Body of pancreas (tissue), 4 donors: ENCODE data around the gene FAM13A. TPM values are rescaled to one million over a fixed set of nuclear protein-coding genes. Genes with fewer than 3 reads are reported as not detected.

ENCODE experiments used
- ATAC-seq: fragments of 150-250 bp; one replicate; pipeline ENCODE4 v1.9.1; 2016
- DNase-seq, 4 donors: peaks; one replicate each; pipeline ENCODE4 v3.0.0-alpha.2; 2019
- H3K27ac ChIP-seq, 4 donors: fragments of 200-600 bp; sonication (generic); 1 replicate in 3 of 4; 2 replicates in 1 of 4; pipeline versions ENCODE4 v1.5.1 to v1.6.1; 2016 to 2019; ENCODE audit warnings: mild to moderate bottlenecking in 1 of 4, mixed read lengths in 1 of 4, moderate library complexity in 1 of 4
- H3K27me3 ChIP-seq, 2 donors: fragments of 200-600 bp; sonication (generic); one replicate each; pipeline ENCODE4 v1.6.0; 2016; ENCODE audit warnings: mild to moderate bottlenecking in 1 of 2
- H3K36me3 ChIP-seq, 2 donors: fragments of 200-600 bp; sonication (generic); replicated peaks in 1 of 2; 2 replicates each; pipeline ENCODE4 v1.5.1; 2016; ENCODE audit warnings: low read depth in 2 of 2; ENCODE audit not compliant: insufficient read depth in 1 of 2
- H3K4me1 ChIP-seq: fragments of 200-600 bp; sonication (generic); one replicate; pipeline ENCODE4 v1.6.0; 2016
- H3K4me3 ChIP-seq, 2 donors: fragments of 200-600 bp; sonication (generic); 1 replicate in 1 of 2; 2 replicates in 1 of 2; pipeline ENCODE4 v1.5.1; 2016 to 2019
- H3K9me3 ChIP-seq, 3 donors: fragments of 200-600 bp; sonication (generic); 1 replicate in 2 of 3; 2 replicates in 1 of 3; pipeline ENCODE4 v1.5.1; 2016
- POLR2A ChIP-seq, 3 donors: fragments of 450-650 bp; IDR thresholded peaks; one replicate each; pipeline ENCODE4 v1.6.1; 2016; ENCODE audit warnings: antibody characterized with exemption in 3 of 3, mild to moderate bottlenecking in 2 of 3
- WGBS, 2 donors: methylation state at CpG; one replicate each; pipeline ENCODE4 v1.1.5; 2017; 5-methylcytosine and 5-hydroxymethylcytosine counted together
- intact Hi-C: fragments of 100-400 bp; cut with DNase I; formaldehyde crosslinking; loops from one replicate; pipeline ENCODE4 v1.15.1; 2023
- total RNA-seq, 2 donors: library from RNA; depleted of rRNA; stranded (reverse); fragments of >200 nt; gene quantifications; one replicate each; pipeline ENCODE4 v1.1.0, GENCODE V29; 2016
- TF ChIP-seq, protein P1 (sequence below), 7 experiments: fragments of 450-650 bp in 4 of 7; fragments of 200-600 bp in 3 of 7; sonication (generic) in 3 of 7; IDR thresholded peaks; one replicate each; pipeline ENCODE4 v1.5.1; 2016 to 2019; ENCODE audit warnings: antibody characterized with exemption in 7 of 7

FAM13A gene
- total RNA-seq, 2 donors from 2014 or later = 59.1 to 64.3 TPM

DNA sequence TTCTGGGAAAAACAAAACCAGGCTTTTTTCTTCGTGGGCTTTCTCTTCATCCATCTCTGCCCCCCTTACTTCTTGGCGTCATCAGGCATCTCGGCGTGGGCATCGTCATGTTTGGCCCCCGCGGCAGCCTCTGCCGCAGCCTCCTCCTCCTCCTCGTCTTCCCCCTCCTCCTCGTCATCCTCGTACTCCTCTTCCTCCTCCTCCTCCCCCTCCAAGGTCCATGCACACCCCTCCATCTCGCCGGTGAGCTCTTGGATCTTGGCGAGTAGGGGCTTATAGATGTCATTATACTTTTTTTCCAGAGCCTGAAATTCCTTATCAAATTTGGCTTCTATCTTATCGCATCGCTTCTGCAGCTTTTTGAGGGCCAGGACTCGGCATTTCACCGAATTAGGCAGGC lies 359.8 kb downstream of the FAM13A start:
- ATAC-seq = no peak

GRCh38 chr4:88696630-88697029 lies 360.4 kb downstream of the FAM13A start:
- H3K27ac ChIP-seq = no peak overlapping the region
- 62 to 71% methylated on average over 7 of the region's 7 CpGs for WGBS, 2 donors
- H3K9me3 ChIP-seq = no peaks in the 10 kb centered on the region
- TF ChIP-seq, protein P1, sequence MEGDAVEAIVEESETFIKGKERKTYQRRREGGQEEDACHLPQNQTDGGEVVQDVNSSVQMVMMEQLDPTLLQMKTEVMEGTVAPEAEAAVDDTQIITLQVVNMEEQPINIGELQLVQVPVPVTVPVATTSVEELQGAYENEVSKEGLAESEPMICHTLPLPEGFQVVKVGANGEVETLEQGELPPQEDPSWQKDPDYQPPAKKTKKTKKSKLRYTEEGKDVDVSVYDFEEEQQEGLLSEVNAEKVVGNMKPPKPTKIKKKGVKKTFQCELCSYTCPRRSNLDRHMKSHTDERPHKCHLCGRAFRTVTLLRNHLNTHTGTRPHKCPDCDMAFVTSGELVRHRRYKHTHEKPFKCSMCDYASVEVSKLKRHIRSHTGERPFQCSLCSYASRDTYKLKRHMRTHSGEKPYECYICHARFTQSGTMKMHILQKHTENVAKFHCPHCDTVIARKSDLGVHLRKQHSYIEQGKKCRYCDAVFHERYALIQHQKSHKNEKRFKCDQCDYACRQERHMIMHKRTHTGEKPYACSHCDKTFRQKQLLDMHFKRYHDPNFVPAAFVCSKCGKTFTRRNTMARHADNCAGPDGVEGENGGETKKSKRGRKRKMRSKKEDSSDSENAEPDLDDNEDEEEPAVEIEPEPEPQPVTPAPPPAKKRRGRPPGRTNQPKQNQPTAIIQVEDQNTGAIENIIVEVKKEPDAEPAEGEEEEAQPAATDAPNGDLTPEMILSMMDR (IDR thresholded peaks at IDR 0.05) = no peak
- no peak for TF ChIP-seq POLR2A (IDR thresholded peaks at IDR 0.05)
- DNase-seq (no peak), ATAC-seq (no peak)
- H3K4me3 ChIP-seq = no peak overlapping the region
- intact Hi-C loops = no loop called here
- H3K4me1 ChIP-seq = no peaks in the 10 kb centered on the region
- no peaks in the 10 kb centered on the region for H3K36me3 ChIP-seq
- H3K27me3 ChIP-seq = no peaks in the 10 kb centered on the region

More for the DNA sequence above, 359.8 kb downstream of the FAM13A start:
- DNase-seq = no peak
- intact Hi-C loops = no loop called here
- no peaks in the 10 kb centered on the region for H3K4me1 ChIP-seq
- no peaks in the 10 kb centered on the region for H3K27me3 ChIP-seq
- TF ChIP-seq, protein P1 (IDR thresholded peaks at IDR 0.05) = no peak
- TF ChIP-seq POLR2A (IDR thresholded peaks at IDR 0.05) = no peak
- H3K36me3 ChIP-seq = no peaks in the 10 kb centered on the region
- H3K4me3 ChIP-seq = peak overlapping the region in 1 of 2 donors; percentile 48
- WGBS, 2 donors = 39 to 41% methylated on average over 18 of the region's 18 CpGs
- H3K27ac ChIP-seq = peak overlapping the region in 3 of 4 donors; percentile 47 to 50 (median 48)
- H3K9me3 ChIP-seq = no peaks in the 10 kb centered on the region

DNA sequence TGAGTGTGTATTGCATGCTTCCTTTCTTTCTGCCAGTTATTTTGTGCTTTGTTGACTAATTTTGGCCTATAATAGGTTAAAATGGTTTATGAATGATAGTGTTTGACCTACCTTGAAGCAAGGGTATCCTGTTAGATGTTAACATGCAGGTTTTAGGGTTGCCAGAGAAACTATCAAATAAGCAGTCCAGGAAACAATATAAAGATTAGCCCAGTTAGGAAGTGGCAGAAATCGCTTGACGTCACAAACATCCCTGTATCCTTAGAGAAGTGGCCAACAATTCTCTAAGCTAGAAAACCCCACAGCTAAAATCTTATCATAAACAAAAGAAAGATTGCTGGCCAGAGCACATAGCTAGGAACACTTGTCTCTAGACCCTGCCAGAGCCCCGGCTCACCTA lies 363.2 kb downstream of the FAM13A start:
- Histone ChIP-seq H3K36me3 (no peaks in the 10 kb centered on the region), H3K27ac (no peak overlapping the region), H3K4me3 (no peak overlapping the region), H3K27me3 (no peaks in the 10 kb centered on the region), H3K9me3 (no peaks in the 10 kb centered on the region), H3K4me1 (no peaks in the 10 kb centered on the region)
- DNase-seq (no peak), ATAC-seq (no peak)
- intact Hi-C loops = no loop called here
- TF ChIP-seq POLR2A (IDR thresholded peaks at IDR 0.05) = no peak
- TF ChIP-seq, protein P1 (IDR thresholded peaks at IDR 0.05) = no peak
- 59 to 64% methylated on average over 3 of the region's 3 CpGs for WGBS, 2 donors

GRCh38 chr4:88690355-88690754 lies 366.6 kb downstream of the FAM13A start:
- no peaks in the 10 kb centered on the region for H3K9me3 ChIP-seq
- intact Hi-C loops = no loop called here
- no peak for TF ChIP-seq POLR2A (IDR thresholded peaks at IDR 0.05)
- TF ChIP-seq, protein P1 (IDR thresholded peaks at IDR 0.05) = no peak
- no peaks in the 10 kb centered on the region for H3K27me3 ChIP-seq
- peak in 1 of 4 donors; percentile 4 for DNase-seq
- H3K36me3 ChIP-seq = peaks cover 0 to 4% of the 10 kb centered on the region in 2 donors
- ATAC-seq = no peak
- H3K27ac ChIP-seq = no peak overlapping the region
- no peaks in the 10 kb centered on the region for H3K4me1 ChIP-seq
- no peak overlapping the region for H3K4me3 ChIP-seq
- 89 to 97% methylated on average over 3 of the region's 3 CpGs for WGBS, 2 donors

DNA sequence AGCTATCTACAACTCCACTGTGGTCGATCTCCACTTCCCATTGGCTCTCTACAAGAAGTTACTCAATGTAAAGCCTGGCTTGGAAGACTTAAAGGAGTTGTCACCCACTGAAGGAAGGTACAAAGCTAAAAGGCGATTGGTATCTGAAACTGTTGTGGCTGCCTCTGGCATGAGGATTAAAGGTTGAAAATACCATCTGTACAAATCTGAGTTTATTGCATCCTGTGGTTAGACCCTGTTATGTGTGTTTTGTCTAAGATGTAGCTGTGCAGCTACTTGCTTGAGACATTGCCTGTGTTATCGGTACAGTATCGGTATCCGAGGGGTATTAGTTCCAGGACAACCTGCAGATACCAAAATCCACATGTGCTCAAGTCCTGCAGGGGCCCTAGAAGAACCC lies 375.8 kb downstream of the FAM13A start:
- Histone ChIP-seq H3K27me3 (no peaks in the 10 kb centered on the region), H3K27ac (no peak overlapping the region), H3K4me1 (no peaks in the 10 kb centered on the region), H3K9me3 (no peaks in the 10 kb centered on the region), H3K4me3 (no peak overlapping the region), H3K36me3 (peaks cover 0 to 12% of the 10 kb centered on the region in 2 donors)
- ATAC-seq (no peak), DNase-seq (no peak)
- 95 to 97% methylated on average over 5 of the region's 5 CpGs for WGBS, 2 donors
- TF ChIP-seq, protein P1 (IDR thresholded peaks at IDR 0.05) = no peak
- no peak for TF ChIP-seq POLR2A (IDR thresholded peaks at IDR 0.05)
- intact Hi-C loops = no loop called here
